ENCODE results near the gene TAB2.

DNA sequence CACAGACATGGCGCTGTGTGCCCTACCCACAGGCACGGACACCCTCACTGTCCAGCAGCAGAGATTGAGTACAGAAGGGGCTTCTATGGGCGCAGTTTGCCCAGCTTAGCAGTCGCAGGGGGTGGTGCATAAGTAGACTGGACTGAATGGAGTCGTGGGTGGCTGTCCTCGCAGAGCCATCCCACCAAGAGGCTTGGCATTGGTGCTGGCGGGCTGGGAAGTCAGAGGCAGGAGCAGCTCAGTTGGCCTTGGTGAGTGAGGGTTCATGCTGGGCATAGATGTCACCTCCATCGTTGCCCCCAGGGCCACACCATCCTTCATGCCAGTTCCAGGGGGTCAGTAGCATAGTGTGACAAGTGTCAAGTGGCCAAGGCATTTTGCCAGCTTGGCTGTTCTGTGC lies 107.7 kb downstream of the TAB2 start:
- TF ChIP-seq, protein P1, sequence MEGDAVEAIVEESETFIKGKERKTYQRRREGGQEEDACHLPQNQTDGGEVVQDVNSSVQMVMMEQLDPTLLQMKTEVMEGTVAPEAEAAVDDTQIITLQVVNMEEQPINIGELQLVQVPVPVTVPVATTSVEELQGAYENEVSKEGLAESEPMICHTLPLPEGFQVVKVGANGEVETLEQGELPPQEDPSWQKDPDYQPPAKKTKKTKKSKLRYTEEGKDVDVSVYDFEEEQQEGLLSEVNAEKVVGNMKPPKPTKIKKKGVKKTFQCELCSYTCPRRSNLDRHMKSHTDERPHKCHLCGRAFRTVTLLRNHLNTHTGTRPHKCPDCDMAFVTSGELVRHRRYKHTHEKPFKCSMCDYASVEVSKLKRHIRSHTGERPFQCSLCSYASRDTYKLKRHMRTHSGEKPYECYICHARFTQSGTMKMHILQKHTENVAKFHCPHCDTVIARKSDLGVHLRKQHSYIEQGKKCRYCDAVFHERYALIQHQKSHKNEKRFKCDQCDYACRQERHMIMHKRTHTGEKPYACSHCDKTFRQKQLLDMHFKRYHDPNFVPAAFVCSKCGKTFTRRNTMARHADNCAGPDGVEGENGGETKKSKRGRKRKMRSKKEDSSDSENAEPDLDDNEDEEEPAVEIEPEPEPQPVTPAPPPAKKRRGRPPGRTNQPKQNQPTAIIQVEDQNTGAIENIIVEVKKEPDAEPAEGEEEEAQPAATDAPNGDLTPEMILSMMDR (IDR thresholded peaks at IDR 0.05), result no peak
- no peak for TF ChIP-seq POLR2A (IDR thresholded peaks at IDR 0.05)

Data from body of pancreas (tissue), 4 donors.